Measurements from ENCODE around the gene PLCH2.

The PLCH2 gene

DNA sequence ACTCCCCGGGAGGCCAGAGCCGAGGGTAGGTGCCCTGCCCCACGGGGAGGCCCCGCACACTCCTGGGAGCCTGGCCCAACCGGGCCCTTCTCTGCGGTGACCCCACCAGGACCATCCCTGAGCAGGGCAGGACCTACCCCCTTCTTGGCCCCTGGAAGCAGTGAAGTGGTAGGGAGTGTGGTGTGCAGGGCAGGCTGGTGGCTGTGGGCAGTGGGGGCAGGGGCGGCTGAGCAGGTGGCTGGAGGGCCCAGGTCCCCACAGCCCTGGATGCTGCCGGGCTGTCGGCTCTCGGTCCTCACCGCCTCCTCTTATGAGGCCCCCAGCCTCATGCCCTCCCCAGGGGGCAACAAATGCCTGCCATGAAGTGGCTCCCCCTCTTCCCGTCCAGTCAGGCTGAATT lies 19.5 kb downstream of the PLCH2 start:
- H3K4me3 ChIP-seq (ENCODE audit: low read depth, low read length): no peak overlapping the region
- TF ChIP-seq, protein P1, sequence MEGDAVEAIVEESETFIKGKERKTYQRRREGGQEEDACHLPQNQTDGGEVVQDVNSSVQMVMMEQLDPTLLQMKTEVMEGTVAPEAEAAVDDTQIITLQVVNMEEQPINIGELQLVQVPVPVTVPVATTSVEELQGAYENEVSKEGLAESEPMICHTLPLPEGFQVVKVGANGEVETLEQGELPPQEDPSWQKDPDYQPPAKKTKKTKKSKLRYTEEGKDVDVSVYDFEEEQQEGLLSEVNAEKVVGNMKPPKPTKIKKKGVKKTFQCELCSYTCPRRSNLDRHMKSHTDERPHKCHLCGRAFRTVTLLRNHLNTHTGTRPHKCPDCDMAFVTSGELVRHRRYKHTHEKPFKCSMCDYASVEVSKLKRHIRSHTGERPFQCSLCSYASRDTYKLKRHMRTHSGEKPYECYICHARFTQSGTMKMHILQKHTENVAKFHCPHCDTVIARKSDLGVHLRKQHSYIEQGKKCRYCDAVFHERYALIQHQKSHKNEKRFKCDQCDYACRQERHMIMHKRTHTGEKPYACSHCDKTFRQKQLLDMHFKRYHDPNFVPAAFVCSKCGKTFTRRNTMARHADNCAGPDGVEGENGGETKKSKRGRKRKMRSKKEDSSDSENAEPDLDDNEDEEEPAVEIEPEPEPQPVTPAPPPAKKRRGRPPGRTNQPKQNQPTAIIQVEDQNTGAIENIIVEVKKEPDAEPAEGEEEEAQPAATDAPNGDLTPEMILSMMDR (IDR thresholded peaks at IDR 0.05; ENCODE audit: low read depth, low read length, missing control alignments): no peak
- DNase-seq (ENCODE audit: low read depth): no peak

DNA sequence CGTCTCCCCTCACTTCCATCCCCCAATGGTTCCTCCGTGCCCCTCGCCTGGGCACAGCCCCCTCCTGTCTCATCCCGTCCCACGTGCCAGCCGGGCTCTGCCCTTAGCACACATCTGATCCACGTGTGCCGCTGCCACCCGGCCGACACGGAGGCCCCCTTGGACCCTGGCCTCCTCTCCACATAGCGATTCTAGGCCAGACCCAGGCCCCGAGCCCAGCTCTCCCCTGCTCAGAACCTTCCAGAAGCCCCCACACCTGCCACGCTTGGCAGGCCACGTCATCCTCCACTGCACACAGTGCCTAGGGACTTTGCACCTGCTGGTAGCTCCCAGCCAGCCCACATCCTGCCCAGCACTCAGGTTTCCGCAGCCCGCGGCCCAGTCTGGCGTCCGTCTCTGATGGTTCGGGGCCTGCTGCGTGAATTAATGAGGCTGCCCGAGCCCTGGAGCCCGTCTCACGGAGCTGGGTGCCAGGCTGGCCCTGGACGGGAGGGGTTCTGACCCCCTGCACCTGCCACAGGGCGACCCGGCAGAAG lies 20.1 kb downstream of the PLCH2 start:
- TF ChIP-seq, protein P1 (IDR thresholded peaks at IDR 0.05; ENCODE audit: low read depth, low read length, missing control alignments): no peak
- DNase-seq (ENCODE audit: low read depth): peak; percentile 8
- H3K4me3 ChIP-seq (ENCODE audit: low read depth, low read length): no peak overlapping the region

DNA sequence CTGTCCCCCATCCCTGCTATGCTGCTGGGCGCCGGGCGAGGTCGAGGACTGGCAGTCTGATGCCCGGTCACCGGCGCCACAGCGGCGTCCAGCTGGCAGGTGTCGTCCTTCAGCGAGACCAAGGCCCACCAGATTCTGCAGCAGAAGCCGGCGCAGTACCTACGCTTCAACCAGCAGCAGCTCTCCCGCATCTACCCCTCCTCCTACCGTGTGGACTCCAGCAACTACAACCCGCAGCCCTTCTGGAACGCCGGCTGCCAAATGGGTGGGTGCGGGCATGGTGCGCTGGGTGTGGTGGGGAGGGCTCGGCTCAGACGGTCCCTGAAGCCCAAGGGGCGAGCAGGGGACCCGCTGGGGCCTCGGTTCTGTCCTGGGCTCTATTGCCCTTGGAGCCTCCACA lies 20.7 kb downstream of the PLCH2 start:
- DNase-seq (ENCODE audit: low read depth): no peak
- TF ChIP-seq, protein P1 (IDR thresholded peaks at IDR 0.05; ENCODE audit: low read depth, low read length, missing control alignments): no peak
- no peak overlapping the region for H3K4me3 ChIP-seq (ENCODE audit: low read depth, low read length)

DNA sequence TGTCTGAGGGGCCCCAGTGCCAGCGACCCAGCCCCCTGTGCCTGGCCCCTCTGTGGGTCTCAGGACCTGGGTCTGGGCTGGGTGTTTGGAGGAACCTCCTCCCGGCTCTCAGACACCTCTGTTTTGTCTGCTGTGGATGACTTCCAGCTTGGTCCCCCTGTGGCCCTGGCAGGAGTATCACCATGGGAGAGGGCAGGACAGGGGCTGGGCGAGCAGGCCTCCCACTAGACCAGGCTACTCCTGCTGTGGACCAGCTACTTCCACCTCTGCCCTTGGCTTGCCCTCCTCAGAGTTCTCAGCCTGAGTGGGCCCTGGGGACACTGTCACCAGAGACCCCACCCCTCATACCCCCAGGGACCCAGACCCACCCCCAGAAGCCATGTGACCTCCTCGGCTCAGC lies 21.8 kb downstream of the PLCH2 start:
- H3K4me3 ChIP-seq (ENCODE audit: low read depth, low read length): no peak overlapping the region
- TF ChIP-seq, protein P1 (IDR thresholded peaks at IDR 0.05; ENCODE audit: low read depth, low read length, missing control alignments): no peak
- DNase-seq (ENCODE audit: low read depth): no peak

DNA sequence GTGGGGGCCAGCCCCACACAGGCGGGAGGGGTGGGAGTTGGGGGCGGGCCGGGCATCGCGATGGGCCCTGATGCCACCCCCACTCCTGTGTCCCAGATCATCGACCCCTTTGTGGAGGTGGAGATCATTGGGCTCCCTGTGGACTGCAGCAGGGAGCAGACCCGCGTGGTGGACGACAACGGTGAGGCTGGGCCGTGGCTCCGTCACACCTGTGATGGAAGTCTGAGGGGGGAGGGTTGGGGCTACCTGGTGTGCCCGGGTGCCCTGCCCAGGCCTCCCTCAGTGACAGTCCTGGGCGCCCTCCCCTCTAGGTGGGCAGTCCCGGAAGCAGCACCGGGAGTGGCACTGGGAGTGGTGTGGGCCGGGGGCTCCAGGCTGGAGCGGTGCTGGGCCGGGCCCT lies 22.6 kb downstream of the PLCH2 start:
- TF ChIP-seq, protein P1 (IDR thresholded peaks at IDR 0.05; ENCODE audit: low read depth, low read length, missing control alignments): no peak
- no peak overlapping the region for H3K4me3 ChIP-seq (ENCODE audit: low read depth, low read length)
- no peak for DNase-seq (ENCODE audit: low read depth)

DNA sequence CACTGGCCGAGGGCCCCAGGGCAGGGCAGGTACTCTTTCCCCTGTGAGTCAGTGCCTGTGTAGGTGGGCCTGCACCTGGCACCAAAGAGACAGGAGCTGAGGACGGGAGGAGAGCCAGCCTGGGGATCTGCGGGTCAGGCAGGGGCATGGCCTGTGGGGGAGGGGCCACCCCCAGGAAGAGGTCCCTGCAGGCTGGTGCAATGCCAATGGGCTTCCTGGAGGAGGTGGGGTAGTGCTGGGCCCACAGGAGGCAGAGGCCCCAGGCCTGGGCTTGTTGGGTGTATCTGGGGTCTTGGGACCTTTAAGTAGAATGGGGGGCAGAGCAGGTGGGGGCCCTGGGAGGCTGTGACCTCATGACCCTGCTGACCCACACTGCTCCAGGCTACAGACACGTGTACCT lies 23.2 kb downstream of the PLCH2 start:
- TF ChIP-seq, protein P1 (IDR thresholded peaks at IDR 0.05; ENCODE audit: low read depth, low read length, missing control alignments): no peak
- DNase-seq (ENCODE audit: low read depth): no peak
- no peak overlapping the region for H3K4me3 ChIP-seq (ENCODE audit: low read depth, low read length)

DNA sequence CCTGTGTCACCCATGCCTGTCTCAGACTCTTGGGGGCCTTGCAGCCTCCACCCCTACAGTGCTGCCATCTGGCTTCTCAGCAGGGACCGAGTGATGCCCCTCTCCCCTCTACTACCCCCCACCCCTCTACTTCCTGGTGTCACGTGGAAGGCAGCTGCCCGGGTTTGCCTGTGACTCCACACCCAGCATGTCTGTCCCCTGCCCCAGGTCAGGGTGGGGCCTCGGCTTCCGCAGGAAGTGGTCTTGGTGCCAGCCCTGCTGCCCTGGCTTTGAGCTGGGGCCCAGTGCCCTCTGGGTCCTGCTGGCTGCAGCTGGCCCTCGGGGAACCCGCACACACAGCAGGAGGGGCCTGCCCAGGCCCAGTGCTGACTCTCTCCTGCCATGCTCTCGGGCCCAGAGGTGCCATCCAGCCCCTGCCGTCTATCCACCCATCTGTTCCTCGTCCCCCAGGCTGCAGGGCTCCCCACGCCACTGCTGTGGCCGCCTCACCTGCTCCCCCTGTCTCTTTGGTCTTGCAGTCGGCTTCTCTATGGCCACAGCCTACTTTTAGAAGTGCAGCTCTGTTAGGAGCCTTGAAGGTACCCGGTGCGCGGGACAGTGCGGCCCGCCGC lies 24.0 kb downstream of the PLCH2 start:
- no peak for DNase-seq (ENCODE audit: low read depth)

More for the DNA sequence above, 24.0 kb downstream of the PLCH2 start:
- TF ChIP-seq, protein P1 (IDR thresholded peaks at IDR 0.05; ENCODE audit: low read depth, low read length, missing control alignments): no peak
- H3K4me3 ChIP-seq (ENCODE audit: low read depth, low read length): no peak overlapping the region
